GM19023 (cell line): Measurements from ENCODE around the gene STARD7.

ENCODE experiments used
- ATAC-seq: cut with Tn5 transposase; IDR thresholded peaks from one replicate; pipeline ENCODE4 v1.9.1; 2021; ENCODE audit warnings: mild to moderate bottlenecking, moderate library complexity; ENCODE audit not compliant: unreplicated experiment

Gene STARD7

DNA sequence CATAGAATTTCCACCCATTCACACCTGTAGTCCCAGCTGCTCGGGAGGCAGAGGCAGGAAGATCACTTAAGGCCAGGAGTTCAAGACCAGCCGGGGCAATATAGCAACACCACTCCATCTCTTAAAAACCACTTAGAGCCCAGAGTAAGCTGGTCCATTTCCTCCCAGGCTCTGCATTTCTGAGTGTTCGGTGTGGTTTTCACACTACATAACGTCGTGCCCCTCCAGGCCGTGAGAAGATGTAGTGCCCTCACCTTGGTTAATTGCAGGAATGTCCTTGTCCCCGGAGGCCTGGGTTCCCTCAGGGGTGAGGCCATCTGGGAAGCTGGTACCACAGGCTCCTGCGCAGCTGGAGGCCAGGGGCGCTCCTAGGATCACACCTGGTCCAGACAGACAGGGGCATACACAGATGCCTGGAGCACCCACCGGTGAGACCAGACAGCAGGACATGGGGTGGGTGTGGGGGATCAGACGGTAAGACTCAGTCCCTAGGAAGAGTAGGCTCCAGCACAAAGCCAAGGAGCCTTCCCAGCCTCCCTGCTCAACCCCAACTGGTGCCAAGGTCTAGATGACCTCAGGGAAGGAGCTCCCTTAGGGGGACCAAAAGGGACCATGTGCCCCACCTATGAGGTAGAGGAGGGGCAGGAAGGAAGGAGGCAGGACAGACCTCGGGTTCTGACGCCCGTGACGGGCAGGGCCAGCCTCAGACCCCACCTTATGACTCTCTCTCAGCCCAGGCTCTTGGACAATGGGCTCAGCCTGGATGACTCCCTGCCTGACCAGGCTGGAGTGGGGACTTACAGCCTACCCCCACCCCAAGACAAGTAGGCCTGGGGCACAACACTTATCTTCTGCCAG is 71.1 kb downstream of the STARD7 start:
- no peak for ATAC-seq

GRCh38 chr2:96136129-96136720 is 72.4 kb downstream of the STARD7 start:
- ATAC-seq: no peak

GRCh38 chr2:96135621-96136020 is 73.0 kb downstream of the STARD7 start:
- ATAC-seq: no peak

DNA sequence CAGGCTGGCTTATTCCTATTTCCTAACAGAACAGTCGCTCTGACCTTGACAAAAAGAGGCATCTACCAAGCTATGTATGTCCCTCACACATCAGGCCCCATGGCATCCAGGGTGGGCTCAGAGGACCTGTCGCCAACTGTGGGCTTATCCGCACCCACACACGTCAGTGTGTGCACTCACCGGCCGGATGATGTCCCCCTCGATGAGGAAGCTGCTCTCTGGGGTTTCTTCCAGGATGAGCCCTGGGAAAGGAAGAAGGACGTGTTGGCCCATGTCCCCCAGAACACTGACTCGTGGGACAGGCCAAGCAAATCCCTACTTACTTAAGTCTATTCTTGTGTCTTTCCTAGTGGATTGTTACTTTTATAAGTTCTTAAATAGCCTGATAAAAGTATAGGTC is 73.5 kb downstream of the STARD7 start:
- ATAC-seq: no peak
